ENCODE data around the gene ACSM4.

DNA sequence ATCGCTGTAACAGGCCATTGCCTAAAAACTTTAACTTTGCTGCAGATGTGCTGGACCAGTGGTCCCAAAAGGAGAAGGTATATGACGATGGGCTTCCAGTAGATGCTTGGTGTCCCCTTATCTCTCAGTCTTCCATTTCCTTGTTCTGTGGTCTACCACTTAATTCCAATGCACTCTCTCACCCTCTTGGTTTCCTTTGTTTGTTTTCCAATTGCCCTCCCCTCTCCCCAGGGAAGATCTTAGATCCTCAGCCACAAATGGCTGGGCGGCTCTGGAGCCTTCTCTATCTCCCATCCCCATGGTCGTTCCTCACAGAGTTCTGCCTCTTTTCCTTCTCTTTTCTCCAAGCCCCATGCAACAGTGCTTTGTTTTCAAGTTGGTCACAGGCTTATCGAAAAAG lies 584 bp downstream of the ACSM4 start:
- TF ChIP-seq, protein P1, sequence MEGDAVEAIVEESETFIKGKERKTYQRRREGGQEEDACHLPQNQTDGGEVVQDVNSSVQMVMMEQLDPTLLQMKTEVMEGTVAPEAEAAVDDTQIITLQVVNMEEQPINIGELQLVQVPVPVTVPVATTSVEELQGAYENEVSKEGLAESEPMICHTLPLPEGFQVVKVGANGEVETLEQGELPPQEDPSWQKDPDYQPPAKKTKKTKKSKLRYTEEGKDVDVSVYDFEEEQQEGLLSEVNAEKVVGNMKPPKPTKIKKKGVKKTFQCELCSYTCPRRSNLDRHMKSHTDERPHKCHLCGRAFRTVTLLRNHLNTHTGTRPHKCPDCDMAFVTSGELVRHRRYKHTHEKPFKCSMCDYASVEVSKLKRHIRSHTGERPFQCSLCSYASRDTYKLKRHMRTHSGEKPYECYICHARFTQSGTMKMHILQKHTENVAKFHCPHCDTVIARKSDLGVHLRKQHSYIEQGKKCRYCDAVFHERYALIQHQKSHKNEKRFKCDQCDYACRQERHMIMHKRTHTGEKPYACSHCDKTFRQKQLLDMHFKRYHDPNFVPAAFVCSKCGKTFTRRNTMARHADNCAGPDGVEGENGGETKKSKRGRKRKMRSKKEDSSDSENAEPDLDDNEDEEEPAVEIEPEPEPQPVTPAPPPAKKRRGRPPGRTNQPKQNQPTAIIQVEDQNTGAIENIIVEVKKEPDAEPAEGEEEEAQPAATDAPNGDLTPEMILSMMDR (IDR thresholded peaks at IDR 0.05; ENCODE audit: low read depth, low read length) = no peak
- no peak for TF ChIP-seq EZH2phosphoT487 (IDR thresholded peaks at IDR 0.05; ENCODE audit: low read depth)
